Measurements from ENCODE around the gene PTPRN2.

PTPRN2 gene

DNA sequence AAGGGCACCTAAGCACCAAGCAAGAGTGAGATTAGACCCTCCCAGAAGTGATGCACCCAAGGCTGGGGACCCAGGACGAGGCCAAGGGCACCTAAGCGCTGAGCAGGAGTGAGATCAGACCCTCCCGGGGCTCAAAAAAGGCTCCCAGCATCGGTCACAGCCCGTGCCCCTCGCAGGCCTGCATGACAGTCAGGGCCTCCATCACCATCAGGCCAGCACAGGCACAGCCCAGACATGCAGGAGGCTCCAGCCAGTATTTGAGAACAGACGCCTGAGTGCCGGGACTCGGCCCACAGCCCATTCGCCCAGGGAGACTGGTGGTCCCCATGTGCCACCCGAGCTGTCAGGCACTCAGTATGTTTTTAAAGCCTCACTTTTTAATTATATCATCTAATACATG, 595.9 kb downstream of the PTPRN2 start:
- no peak for TF ChIP-seq GATA2 (IDR thresholded peaks at IDR 0.05; ENCODE audit: low read depth, low read length)
- no peak for TF ChIP-seq GATA3 (IDR thresholded peaks at IDR 0.05; ENCODE audit: low read depth, low read length)

DNA sequence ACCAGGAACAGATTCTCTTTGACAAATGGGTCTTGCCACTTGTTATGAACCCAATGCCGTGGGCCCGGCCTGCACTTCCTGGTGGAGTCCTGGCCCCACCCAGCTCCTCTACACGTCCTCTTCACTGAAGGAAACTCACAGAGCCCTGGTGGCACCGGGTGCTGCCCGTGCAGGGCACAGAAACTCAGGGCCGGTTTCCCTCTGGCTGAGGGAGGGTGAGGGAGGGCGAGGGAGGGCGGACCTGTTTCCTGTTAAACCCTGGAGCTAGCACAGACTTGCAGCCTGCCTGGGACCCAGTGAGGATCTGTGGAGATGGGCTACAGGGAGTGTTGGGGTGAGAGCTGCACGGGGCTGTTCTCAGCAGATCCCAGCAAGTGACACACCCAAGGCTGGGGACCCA, 596.3 kb downstream of the PTPRN2 start:
- TF ChIP-seq GATA3 (IDR thresholded peaks at IDR 0.05; ENCODE audit: low read depth, low read length) (no peak), GATA2 (IDR thresholded peaks at IDR 0.05; ENCODE audit: low read depth, low read length) (no peak)

DNA sequence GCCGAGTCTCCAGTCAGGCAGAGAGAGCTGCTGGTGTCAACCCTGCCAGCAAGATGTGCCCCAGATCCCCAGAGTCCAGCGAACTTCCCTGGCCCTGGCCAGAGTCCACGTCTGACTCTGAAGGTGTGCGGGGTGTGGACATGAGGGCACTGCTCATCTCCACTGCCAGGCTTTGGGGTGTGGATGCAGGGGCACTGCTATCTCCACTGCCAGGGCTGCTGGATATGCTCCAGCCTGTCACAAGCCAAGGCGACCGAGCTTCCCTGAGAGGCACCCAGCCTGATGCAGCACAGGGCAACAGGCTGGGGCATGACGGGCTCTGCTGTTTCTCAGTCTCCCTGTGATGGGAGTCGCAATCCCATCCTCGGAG, 596.8 kb downstream of the PTPRN2 start:
- TF ChIP-seq GATA3 (IDR thresholded peaks at IDR 0.05; ENCODE audit: low read depth, low read length) (no peak), GATA2 (IDR thresholded peaks at IDR 0.05; ENCODE audit: low read depth, low read length) (peak; percentile 84)

DNA sequence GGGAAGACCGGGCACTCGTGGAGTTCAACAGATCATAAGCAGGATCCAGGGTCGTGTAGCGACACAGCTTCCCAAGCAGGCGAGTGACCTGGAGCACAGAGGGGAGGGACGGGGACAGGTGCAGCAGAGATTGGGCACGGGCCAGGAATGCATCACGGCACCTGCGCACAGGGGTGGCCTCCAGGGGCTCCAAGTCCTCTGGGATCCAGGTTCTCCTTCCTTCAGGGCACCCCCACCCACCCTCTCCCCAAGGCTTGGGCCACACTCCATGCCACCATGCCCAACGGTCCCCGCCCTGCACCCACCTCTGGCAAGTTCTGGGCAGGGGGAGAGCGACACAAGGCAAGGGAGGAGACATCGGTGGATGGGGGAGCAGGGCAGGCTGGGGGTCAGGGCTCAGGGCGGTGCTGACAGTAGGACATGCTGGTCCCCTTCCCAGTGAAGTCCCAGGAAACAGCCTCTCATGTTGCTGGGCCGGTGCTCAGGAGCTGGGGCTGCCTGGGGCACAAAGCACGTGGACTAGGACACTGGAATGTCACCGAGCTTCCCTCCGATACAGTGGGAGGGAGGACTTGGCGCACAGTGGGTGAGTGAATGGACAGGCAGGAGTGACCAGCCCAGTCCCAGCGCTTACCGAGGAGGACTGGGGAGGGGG, 597.3 kb downstream of the PTPRN2 start:
- TF ChIP-seq GATA3 (IDR thresholded peaks at IDR 0.05; ENCODE audit: low read depth, low read length) (no peak), GATA2 (IDR thresholded peaks at IDR 0.05; ENCODE audit: low read depth, low read length) (no peak)

DNA sequence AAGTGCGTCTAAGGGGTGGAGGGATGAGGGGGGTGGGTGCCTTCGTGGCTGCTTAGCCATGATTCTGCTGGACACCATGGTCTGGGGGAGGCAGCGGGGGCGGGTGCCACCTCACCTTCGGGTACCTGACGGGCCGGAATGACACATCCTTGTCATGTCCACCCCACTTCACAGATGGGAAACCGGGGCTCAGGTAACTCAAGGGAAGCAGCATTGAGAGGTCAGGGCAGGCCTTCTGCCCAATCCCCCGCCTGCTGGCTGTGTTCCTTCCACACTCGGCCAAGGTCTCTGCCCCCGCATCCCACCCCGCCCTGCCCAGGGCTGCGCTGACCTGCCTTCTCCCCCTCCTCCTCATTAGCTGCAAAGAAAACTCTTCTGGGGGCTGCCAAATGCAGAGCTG, 598.0 kb downstream of the PTPRN2 start:
- TF ChIP-seq GATA2 (IDR thresholded peaks at IDR 0.05; ENCODE audit: low read depth, low read length): no peak
- TF ChIP-seq GATA3 (IDR thresholded peaks at IDR 0.05; ENCODE audit: low read depth, low read length): no peak

DNA sequence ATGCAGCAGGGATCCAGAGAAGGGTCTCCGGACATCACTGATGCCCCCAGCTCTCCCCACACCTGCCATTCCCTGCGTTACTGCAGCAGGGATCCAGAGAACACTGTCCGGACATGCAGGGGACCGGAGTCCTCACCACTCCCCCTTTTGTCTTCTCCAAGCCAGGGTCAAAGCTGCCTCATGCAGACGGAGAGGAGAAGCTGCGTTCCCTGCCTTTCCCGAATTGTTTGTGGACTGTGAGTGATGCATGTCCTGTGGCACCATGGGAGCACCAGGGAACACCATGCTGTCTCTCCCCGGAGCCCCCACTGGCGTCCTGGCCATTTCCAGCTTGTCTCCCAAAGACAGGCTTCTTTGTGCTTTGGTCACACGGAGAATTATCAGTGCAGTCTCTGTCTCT, 599.7 kb downstream of the PTPRN2 start:
- TF ChIP-seq GATA2 (IDR thresholded peaks at IDR 0.05; ENCODE audit: low read depth, low read length) (no peak), GATA3 (IDR thresholded peaks at IDR 0.05; ENCODE audit: low read depth, low read length) (no peak)

DNA sequence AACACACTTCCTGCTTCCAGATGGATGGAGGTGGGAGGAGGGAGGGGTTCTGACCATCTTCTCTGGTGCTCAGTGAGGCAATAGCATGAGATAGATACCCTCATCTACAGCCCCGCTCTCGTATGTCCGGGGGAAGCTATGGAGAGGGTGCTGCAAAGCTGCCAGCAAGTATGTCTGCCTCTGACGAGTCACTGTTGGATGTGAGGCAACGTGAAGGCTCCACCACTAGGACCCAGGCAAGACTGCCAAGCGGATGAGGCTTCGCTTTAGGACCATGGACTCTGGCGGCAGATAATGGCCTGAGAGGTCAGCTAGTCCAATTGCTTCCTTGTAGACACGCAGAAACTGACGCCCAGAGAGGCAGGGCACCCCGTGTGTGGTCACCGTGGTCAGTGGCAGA, 601.6 kb downstream of the PTPRN2 start:
- no peak for TF ChIP-seq GATA2 (IDR thresholded peaks at IDR 0.05; ENCODE audit: low read depth, low read length)
- no peak for TF ChIP-seq GATA3 (IDR thresholded peaks at IDR 0.05; ENCODE audit: low read depth, low read length)

DNA sequence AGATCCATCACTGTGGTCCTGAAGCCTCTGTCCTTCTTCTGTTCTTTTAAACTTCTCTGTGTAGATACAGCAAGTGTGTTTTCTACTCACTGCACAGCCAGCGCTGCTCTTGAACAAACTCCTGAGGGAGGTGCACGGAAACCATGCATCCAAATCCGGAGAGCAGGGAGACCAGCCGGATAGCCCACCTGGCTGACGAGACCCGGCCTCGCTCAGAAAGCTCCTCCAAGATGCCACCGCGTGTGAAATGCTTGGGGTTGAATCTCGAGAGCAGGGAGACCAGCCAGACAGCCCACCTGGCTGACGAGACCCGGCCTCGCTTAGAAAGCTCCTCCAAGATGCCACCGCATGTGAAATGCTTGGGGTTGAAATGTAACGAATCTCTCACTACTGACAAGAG, 602.0 kb downstream of the PTPRN2 start:
- TF ChIP-seq GATA3 (IDR thresholded peaks at IDR 0.05; ENCODE audit: low read depth, low read length) (no peak), GATA2 (IDR thresholded peaks at IDR 0.05; ENCODE audit: low read depth, low read length) (no peak)

DNA sequence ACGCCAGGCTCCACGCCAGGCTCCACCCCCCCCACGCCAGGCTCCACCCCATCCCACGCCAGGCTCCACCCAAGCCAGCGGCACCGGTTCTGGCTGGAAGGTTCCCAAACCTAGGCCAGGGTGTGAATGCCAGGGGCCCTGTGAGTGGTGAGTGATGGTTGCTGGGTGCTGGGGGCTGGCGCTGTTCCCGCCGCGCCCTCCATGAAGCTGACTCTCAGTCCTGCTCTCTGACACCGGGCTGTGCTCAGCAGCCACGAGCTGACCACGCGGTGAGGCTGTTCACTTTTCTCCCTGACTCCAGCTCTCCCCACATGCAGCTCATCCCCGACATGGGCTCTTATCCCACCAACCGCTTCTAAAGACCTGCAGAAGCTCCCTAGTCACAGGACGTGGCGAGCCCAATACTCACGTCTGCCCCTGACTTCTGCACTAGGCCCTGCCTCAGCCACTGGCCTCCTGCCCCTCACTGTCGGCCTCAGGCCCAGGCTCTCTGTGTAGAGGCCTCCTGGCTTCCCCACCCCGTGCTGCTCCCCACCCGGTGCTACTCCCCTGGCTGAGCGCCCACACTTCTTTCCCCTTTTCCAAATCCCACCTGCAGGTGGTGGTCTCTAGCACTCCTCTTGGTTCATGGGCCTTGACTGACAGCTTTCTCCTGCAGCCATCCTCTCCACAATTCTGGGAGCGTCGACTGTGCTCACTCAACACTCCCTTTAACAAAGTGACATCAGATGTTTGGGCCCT, 603.0 kb downstream of the PTPRN2 start:
- TF ChIP-seq GATA3 (IDR thresholded peaks at IDR 0.05; ENCODE audit: low read depth, low read length) (no peak), GATA2 (IDR thresholded peaks at IDR 0.05; ENCODE audit: low read depth, low read length) (no peak)

DNA sequence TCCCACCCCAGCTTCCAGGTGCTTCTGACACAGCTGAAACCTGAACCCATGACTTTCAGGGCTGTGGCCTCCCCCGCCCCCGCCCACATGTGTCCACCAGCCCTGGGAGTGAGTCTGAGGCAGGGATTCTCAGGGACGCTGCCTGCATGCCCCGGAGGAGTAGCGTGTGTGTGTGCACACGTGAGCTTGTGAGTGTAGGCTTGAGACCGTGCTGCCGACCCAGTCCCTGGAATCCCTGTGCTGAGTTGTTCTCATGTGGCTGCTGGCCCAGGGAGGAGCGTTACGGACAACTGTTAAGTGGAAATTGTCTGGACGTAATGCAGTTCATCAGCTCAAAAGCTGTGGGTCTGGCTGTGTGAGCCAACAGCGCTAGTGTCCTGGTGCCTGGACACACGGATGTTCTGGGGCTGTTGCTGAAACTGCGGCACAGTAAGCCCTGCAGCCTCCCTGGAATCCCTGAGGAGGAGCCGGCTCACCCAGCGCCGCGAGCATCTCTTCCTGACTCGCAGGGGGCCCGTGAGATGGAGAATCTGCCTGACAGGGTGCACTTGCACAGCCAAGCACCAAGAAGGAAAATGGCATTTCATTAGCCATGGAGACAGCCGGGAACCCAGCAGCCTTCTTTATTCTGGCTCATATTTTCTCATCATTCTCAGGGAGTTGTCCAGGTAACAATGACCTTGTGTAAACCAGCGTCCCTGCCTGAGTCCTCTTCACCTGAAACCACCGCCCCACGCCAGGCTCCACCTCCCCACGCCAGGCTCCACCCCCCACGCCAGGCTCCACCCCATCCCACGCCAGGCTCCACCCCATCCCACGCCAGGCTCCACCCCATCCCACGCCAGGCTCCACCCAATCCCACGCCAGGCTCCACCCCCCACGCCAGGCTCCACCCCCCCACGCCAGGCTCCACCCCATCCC, 603.9 kb downstream of the PTPRN2 start:
- TF ChIP-seq GATA2 (IDR thresholded peaks at IDR 0.05; ENCODE audit: low read depth, low read length) (no peak), GATA3 (IDR thresholded peaks at IDR 0.05; ENCODE audit: low read depth, low read length) (no peak)

DNA sequence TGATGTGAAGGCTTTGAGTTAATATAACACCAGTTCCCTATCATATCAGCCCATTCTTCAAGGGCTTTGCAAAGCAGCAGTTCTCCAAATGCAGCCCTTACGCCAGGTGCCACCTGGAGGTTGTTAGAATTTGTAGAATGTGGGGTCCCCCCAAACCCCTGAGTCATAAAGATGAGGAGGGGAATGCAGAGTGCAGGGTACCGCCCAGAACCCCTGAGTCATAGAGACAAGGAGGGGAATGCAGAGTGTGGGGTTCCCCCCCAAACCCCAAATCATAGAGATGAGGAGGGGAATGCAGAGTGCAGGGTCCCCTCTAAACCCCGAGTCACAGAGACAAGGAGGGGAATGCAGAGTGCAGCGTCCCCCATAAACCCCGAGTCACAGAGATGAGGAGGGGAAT, 605.8 kb downstream of the PTPRN2 start:
- TF ChIP-seq GATA2 (IDR thresholded peaks at IDR 0.05; ENCODE audit: low read depth, low read length) (no peak), GATA3 (IDR thresholded peaks at IDR 0.05; ENCODE audit: low read depth, low read length) (no peak)

DNA sequence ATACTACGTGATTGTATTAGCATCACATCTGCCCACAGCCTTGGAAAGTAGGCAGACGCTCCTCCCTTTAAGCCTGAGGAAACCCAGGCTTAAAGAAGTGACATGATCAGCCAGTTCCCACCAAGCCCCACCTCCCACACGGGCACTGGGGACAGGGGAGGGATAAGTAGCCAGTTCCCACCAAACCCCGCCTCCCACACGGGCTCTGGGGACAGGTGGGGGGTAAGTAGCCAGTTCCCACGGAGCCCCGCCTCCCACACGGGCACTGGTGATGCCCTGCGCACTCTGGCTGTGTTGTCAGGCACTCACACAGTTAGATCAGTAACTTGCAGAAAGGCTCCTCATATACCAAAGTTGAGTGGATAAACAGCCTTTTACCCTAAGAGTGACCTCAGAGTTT, 606.8 kb downstream of the PTPRN2 start:
- TF ChIP-seq GATA2 (IDR thresholded peaks at IDR 0.05; ENCODE audit: low read depth, low read length) (no peak), GATA3 (IDR thresholded peaks at IDR 0.05; ENCODE audit: low read depth, low read length) (no peak)

DNA sequence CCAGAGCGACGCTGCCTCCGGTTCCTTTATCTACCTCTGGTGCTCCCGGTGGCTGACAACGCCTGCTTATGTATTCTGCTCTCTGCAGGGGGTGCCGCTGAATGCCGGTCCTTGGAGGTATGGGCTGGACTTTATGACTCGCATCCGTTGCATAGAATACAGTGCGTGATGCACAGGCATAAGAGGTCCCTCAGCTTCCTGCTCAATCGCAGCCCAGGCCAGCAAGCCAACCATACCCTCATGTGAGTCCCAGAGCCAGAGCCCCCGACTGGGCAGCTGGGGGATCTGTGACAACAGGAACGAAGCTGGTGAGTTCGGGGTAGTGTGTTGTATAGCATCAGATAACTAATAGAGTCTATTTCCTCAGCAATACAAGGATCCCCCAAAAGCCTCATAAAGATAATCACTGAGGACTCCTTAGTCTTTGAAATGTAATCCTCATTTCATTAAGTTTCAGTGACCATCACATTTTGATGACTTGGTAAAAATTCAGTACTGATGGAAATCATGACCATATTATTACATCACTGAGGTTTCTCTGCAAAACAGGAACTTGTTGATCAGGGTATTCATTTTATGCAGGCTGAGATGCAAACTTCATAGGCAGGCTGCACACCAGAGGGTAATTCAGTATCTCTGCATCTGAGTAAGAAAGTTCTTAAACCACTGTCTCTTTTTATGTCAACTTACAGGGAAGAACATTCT, 607.8 kb downstream of the PTPRN2 start:
- TF ChIP-seq GATA3 (IDR thresholded peaks at IDR 0.05; ENCODE audit: low read depth, low read length): no peak
- no peak for TF ChIP-seq GATA2 (IDR thresholded peaks at IDR 0.05; ENCODE audit: low read depth, low read length)

DNA sequence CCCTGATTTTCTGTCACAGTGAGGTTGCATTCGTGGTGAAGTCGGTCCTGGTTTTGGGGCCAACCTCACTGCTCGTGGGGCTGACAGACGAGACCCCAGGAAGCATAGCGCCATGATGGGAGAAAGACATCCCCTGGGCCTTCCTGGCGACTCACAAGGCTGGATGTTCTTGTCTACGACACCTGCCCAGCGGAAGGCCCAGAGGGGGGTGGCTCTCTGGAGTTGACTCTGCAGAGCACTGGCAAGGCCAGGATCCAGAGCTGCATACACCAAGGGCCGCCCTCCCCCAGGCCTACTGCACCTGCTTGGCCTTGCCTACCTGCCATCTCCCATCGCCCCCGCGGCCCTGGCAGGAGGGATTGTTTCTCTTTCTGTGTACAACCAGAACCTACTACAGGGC, 608.9 kb downstream of the PTPRN2 start:
- TF ChIP-seq GATA2 (IDR thresholded peaks at IDR 0.05; ENCODE audit: low read depth, low read length) (no peak), GATA3 (IDR thresholded peaks at IDR 0.05; ENCODE audit: low read depth, low read length) (no peak)

All from SH-SY5Y (cell line).